ENCODE data around the gene GPR158.

Gene GPR158

GRCh38 chr10:25631471-25631870 is 456.7 kb downstream of the GPR158 start:
- in situ Hi-C loops (cut with MboI; ENCODE audit: low sequenced_read_pairs, unreplicated experiment), result no loop called here
- DNase-seq (ENCODE audit: low spot score), result no peak
- TF ChIP-seq, protein P1, sequence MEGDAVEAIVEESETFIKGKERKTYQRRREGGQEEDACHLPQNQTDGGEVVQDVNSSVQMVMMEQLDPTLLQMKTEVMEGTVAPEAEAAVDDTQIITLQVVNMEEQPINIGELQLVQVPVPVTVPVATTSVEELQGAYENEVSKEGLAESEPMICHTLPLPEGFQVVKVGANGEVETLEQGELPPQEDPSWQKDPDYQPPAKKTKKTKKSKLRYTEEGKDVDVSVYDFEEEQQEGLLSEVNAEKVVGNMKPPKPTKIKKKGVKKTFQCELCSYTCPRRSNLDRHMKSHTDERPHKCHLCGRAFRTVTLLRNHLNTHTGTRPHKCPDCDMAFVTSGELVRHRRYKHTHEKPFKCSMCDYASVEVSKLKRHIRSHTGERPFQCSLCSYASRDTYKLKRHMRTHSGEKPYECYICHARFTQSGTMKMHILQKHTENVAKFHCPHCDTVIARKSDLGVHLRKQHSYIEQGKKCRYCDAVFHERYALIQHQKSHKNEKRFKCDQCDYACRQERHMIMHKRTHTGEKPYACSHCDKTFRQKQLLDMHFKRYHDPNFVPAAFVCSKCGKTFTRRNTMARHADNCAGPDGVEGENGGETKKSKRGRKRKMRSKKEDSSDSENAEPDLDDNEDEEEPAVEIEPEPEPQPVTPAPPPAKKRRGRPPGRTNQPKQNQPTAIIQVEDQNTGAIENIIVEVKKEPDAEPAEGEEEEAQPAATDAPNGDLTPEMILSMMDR (IDR thresholded peaks at IDR 0.05; ENCODE audit: borderline replicate concordance, control extremely low read depth, extremely low read depth, insufficient read depth, missing control alignments), result no peak

- DNase-seq (ENCODE audit: low spot score), result no peak
- in situ Hi-C loops (cut with MboI; ENCODE audit: low sequenced_read_pairs, unreplicated experiment), result no loop called here
- TF ChIP-seq, protein P1 (IDR thresholded peaks at IDR 0.05; ENCODE audit: borderline replicate concordance, control extremely low read depth, extremely low read depth, insufficient read depth, missing control alignments), result no peak
These were observed 458.0 kb downstream of the GPR158 start for GRCh38 chr10:25632802-25633201.

DNA sequence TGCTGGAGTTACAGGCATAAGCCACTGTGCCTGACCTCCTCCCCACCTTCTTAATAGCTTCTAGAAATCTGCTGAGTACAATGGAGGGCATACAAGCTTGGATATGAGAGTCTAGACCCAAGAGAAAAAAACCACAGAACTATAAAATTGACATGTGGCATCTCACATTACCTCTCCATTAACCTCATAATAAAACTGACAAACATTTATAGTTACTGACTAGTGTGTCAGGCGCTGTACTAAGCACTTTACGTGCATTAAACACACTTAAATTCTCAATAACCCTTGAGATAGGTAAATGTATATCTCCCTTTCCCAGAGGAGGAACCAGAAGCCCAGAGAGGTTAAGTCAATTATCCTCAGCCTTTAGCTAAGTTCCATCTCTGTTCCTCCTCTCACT is 458.7 kb downstream of the GPR158 start:
- DNase-seq (ENCODE audit: low spot score), result no peak
- TF ChIP-seq, protein P1 (IDR thresholded peaks at IDR 0.05; ENCODE audit: borderline replicate concordance, control extremely low read depth, extremely low read depth, insufficient read depth, missing control alignments), result no peak
- in situ Hi-C loops (cut with MboI; ENCODE audit: low sequenced_read_pairs, unreplicated experiment), result no loop called here

- in situ Hi-C loops (cut with MboI; ENCODE audit: low sequenced_read_pairs, unreplicated experiment), result no loop called here
- DNase-seq (ENCODE audit: low spot score), result no peak
- TF ChIP-seq, protein P1 (IDR thresholded peaks at IDR 0.05; ENCODE audit: borderline replicate concordance, control extremely low read depth, extremely low read depth, insufficient read depth, missing control alignments), result no peak
These were observed 464.8 kb downstream of the GPR158 start for GRCh38 chr10:25639646-25640045.

GRCh38 chr10:25641595-25641994 is 466.8 kb downstream of the GPR158 start:
- TF ChIP-seq, protein P1 (IDR thresholded peaks at IDR 0.05; ENCODE audit: borderline replicate concordance, control extremely low read depth, extremely low read depth, insufficient read depth, missing control alignments), result no peak
- in situ Hi-C loops (cut with MboI; ENCODE audit: low sequenced_read_pairs, unreplicated experiment), result no loop called here
- DNase-seq (ENCODE audit: low spot score), result no peak

GRCh38 chr10:25642721-25643120 is 467.9 kb downstream of the GPR158 start:
- TF ChIP-seq, protein P1 (IDR thresholded peaks at IDR 0.05; ENCODE audit: borderline replicate concordance, control extremely low read depth, extremely low read depth, insufficient read depth, missing control alignments), result no peak
- DNase-seq (ENCODE audit: low spot score), result no peak
- in situ Hi-C loops (cut with MboI; ENCODE audit: low sequenced_read_pairs, unreplicated experiment), result no loop called here

- TF ChIP-seq, protein P1 (IDR thresholded peaks at IDR 0.05; ENCODE audit: borderline replicate concordance, control extremely low read depth, extremely low read depth, insufficient read depth, missing control alignments), result no peak
- in situ Hi-C loops (cut with MboI; ENCODE audit: low sequenced_read_pairs, unreplicated experiment), result no loop called here
- no peak for DNase-seq (ENCODE audit: low spot score)
These were observed 471.6 kb downstream of the GPR158 start for GRCh38 chr10:25646371-25646770.

Data from GM13976 (cell line).